ENCODE measurements around the gene FAM81A.
"Not testable (repeated sequence)": the region's sequence is repeated elsewhere in the genome, so short reads cannot be mapped to it uniquely, and the experiment has no call there.

FAM81A gene

DNA sequence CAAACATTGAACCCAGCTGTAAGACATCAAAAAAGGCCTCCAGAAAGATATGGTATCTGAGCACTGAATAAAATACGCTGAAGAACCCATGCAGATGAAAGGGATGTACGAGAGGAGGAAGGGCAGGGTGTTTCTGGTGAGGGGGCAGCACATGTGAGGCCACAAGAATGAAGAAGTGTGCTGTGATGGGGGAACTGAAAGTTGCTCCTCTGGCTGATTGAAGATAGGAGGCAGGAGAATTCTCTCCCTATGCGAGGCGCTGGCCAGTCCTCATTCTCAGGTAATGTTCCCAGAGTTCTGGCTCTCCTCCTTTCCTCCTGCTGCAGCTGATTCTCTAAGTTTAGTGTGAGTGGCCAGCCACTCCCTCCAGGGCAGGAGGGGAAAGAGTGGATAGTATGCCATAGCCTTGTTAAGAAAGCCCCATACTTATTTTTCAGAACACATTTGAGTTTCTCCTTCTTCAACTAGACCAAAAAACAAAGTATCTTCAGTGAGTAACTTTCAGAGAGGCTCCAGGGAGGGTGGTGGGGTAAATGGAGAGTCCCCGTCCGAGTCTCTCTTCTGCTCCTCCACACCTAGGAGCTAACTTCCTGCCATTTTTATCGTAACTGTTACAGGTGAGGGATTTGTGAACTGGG, 38.4 kb upstream of the FAM81A start:
- TF ChIP-seq, protein P1, sequence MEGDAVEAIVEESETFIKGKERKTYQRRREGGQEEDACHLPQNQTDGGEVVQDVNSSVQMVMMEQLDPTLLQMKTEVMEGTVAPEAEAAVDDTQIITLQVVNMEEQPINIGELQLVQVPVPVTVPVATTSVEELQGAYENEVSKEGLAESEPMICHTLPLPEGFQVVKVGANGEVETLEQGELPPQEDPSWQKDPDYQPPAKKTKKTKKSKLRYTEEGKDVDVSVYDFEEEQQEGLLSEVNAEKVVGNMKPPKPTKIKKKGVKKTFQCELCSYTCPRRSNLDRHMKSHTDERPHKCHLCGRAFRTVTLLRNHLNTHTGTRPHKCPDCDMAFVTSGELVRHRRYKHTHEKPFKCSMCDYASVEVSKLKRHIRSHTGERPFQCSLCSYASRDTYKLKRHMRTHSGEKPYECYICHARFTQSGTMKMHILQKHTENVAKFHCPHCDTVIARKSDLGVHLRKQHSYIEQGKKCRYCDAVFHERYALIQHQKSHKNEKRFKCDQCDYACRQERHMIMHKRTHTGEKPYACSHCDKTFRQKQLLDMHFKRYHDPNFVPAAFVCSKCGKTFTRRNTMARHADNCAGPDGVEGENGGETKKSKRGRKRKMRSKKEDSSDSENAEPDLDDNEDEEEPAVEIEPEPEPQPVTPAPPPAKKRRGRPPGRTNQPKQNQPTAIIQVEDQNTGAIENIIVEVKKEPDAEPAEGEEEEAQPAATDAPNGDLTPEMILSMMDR (IDR thresholded peaks at IDR 0.05): no peak
- Histone ChIP-seq H3K27ac (no peak overlapping the region), H3K4me3 (no peak overlapping the region)
- no peak for DNase-seq (ENCODE audit: low spot score)

DNA sequence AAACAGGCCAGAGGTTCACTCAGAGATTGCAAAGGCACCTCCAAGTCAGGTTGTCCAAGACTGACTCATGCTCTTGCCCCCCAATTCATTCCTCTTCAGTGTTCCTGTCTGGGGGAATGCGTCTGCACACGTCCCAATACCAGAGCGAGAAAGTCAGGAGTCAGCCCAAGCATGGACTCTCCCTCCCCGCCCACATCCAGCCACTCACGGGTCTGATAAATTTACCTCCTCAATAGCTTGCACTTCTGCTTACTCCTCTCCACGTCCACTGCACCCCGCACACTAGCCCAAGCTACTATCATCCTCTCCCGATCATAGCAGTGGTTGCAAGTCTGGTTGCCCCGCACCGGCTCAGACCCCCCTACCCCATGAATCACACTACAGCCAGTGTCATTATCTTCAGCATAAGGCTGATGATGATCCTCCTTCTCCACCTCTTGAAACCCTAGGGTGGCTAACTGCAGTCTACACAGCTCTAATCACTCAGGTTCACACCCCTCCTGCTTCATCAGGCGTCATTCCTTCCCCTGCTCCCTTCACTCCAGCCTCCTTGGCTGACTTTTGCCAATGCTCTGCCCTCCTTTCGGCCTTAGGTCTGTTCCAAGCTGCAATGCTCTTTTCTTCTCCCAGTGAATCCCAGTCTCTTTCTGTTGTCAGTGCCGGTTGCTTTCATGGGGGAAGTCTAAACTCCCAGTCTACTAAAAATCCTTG, 37.7 kb upstream of the FAM81A start:
- no peak for DNase-seq (ENCODE audit: low spot score)
- H3K4me3 ChIP-seq: no peak overlapping the region
- no peak overlapping the region for H3K27ac ChIP-seq
- TF ChIP-seq, protein P1 (IDR thresholded peaks at IDR 0.05): no peak

DNA sequence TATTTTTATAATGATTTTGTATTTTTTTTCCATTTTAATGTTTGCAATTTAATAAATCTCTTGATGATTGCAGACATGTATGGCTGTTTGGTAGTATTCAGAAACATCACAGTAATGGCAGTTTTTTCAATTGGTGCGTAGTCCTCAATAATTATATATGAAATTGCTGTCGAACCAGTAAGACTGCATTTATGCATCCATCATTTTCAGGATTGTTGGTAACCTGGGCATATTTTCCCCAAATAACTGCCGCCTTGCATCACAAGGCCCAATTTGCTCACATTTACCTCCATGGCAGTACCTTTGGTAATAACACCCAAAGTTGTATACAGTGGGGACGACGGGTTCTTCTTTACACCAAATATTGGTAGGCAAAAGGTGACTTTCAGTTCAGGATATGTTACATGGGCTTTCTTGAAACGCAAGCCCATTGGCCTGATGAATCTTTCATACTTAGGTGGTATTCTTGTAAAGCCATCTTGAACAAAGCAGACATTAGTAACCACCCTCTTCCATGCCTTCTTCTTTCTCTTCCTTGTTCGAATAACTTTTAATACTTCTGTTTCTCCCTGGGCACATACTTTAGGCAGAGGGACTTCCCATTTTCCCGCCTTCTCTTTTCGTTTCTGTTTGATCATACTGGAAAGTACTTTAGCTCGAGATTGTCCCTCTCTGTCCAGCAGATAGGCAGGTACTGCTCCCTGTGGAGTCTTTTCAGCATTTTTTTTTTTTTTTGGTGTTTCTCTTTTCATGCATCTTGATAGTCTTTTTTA, 36.7 kb upstream of the FAM81A start:
- not testable (repeated sequence) for DNase-seq (ENCODE audit: low spot score); H3K27ac ChIP-seq; H3K4me3 ChIP-seq

DNA sequence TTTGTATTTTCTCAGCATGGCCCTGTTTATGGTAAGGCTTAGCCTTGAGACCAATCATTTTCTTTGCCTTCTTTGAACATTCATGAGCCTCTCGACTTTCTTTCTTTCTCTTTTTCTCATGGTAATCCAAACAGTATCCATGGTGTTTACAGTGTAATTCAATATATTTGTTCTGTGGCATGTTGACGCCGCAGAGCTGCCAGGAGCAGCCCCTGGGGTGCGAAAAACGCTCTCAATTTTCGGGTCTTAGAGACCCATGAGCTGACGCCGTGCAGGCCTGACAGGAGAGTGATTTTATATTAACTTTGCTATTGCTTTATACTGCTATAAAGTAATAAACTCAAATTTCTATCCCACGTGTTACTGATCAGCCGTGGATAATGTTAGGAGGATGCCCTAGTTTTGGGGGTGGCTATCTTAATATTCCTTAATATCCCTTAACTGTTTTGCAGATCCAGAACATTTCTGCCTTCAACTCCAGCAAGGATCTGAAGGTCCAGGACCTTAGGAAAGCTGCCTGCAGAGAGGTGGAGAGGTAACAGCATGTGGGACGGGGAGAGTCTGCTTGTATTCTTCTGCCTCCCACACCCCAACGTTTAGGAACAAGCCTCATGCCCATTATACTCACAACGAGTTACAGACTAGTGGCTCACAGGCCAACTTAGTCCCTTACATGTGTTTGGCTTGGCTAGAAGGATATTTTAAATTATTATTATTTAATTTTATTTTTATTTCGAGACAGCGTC, 36.0 kb upstream of the FAM81A start:
- H3K27ac ChIP-seq: no peak overlapping the region
- TF ChIP-seq, protein P1 (IDR thresholded peaks at IDR 0.05): no peak
- no peak for DNase-seq (ENCODE audit: low spot score)
- H3K4me3 ChIP-seq: no peak overlapping the region

DNA sequence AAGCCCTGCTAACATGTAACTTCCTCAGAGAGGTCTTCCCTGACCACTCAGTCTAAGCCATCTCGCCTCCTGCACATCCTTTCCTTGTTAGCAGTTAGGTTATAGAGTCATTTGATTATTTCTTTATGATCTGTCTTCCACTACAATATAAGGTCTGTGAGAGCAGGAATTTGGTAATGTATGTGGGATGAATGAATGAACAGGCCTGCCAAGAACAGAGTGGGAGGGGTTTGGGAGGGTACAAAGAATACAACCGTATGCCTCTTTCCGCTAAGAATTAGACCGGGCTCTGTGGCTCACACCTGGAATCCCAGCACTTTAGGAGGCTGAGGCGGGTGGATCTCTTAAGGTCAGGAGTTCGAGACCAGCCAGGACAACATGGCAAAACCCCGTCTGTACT, 32.9 kb upstream of the FAM81A start:
- no peak for DNase-seq (ENCODE audit: low spot score)
- H3K27ac ChIP-seq: no peak overlapping the region
- no peak overlapping the region for H3K4me3 ChIP-seq
- TF ChIP-seq, protein P1 (IDR thresholded peaks at IDR 0.05): no peak

DNA sequence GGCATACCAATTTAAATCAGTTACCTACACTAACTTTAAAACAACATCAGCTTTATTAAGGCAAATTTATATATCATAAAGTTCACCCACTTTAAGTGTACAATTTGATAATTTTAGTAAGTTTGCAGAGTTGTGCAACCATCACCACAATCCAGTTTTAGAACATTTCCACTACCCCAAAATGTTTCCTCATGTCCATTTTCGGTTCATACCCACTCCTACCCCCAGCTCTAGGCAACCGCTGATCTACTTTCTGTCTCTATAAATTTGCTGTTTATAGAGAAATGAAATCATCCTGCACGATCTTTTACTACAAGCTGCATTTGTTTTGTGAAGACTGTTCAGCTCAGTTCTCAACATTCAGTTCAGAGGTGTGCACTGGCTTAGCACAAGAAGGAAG, 31.5 kb upstream of the FAM81A start:
- Histone ChIP-seq H3K4me3 (no peak overlapping the region), H3K27ac (no peak overlapping the region)
- TF ChIP-seq, protein P1 (IDR thresholded peaks at IDR 0.05): no peak
- no peak for DNase-seq (ENCODE audit: low spot score)

DNA sequence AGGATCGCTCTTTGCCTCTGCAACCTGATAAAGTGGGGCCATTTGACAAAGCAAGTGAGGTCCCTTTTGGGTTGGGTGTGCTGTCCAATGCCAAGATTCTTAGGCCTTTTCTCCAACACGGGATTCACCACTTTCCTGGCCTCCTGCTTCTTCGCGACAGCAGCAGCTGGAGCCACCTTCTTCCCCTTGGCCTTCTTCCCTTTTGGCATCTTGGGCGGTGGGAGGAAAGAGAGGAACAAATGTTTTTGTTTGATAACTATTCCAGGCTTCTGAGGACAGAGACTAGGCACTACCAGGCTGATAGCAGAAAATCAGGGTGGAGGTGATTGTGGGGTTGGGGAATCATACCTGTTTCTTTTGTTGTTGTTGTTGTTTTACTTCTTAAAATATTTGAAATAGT, 30.0 kb upstream of the FAM81A start:
- Histone ChIP-seq H3K4me3 (no peak overlapping the region), H3K27ac (no peak overlapping the region)
- DNase-seq (ENCODE audit: low spot score): no peak
- TF ChIP-seq, protein P1 (IDR thresholded peaks at IDR 0.05): no peak

Data from coronary artery (tissue), 2 donors.